Retinal pigment epithelial cell (primary cell): Measurements from ENCODE around the gene GABBR2.

Experiments used
- DNase-seq: peaks from one replicate; pipeline ENCODE4 v3.0.0-alpha.2; 2010; ENCODE audit warnings: low read depth
- H3K4me3 ChIP-seq: 2 replicates; pipeline ENCODE4 v1.5.1; 2011; ENCODE audit warnings: mild to moderate bottlenecking, low read length, control low read depth, moderate library complexity
- TF ChIP-seq, protein P1 (sequence below): conservative IDR thresholded peaks from 2 replicates; pipeline ENCODE4 v1.5.1; 2011; ENCODE audit warnings: low read depth, low read length, control low read depth, inconsistent platforms

GABBR2 gene

GRCh38 chr9:98559561-98559960 is 149.2 kb downstream of the GABBR2 start:
- DNase-seq: no peak
- H3K4me3 ChIP-seq: no peak overlapping the region
- TF ChIP-seq, protein P1, sequence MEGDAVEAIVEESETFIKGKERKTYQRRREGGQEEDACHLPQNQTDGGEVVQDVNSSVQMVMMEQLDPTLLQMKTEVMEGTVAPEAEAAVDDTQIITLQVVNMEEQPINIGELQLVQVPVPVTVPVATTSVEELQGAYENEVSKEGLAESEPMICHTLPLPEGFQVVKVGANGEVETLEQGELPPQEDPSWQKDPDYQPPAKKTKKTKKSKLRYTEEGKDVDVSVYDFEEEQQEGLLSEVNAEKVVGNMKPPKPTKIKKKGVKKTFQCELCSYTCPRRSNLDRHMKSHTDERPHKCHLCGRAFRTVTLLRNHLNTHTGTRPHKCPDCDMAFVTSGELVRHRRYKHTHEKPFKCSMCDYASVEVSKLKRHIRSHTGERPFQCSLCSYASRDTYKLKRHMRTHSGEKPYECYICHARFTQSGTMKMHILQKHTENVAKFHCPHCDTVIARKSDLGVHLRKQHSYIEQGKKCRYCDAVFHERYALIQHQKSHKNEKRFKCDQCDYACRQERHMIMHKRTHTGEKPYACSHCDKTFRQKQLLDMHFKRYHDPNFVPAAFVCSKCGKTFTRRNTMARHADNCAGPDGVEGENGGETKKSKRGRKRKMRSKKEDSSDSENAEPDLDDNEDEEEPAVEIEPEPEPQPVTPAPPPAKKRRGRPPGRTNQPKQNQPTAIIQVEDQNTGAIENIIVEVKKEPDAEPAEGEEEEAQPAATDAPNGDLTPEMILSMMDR: no peak

DNA sequence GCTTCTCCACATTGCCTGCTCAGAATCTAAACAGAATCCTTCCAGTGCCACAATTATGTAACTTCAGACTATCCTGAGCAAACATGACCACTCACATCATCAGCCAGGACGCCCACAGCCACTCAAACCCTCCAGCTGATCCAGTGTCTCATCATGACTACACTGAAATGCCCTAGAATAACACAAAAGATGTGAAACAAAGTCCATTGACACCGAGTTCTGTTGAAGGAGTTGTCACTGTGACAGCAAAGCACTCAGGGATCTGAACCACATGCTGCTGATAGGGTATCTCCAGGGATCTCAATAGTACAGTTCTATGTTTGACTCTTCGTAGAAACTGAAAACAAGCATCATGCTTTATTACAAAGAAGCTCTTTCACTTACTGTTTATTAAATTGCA is 150.2 kb downstream of the GABBR2 start:
- TF ChIP-seq, protein P1: no peak
- no peak for DNase-seq

DNA sequence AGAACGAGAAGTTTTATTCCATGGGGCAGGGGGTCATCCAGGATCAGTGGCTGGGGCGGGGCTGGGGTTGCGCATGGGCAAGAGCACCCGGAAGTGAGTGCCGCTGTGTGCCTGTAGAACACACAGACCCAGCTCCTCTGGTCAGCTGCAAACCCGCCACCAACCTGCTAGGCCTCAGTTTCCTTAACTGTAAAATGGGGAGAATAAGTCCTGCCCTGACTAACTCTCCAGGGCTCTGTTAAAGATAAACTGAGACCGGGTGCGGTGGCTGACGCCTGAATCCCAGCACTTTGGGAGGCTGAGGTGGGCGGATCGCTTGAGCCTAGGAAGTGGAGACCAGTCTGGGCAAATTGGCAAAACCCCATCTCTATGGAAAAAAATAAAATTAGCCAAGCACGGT is 152.2 kb downstream of the GABBR2 start:
- no peak overlapping the region for H3K4me3 ChIP-seq
- DNase-seq: no peak
- TF ChIP-seq, protein P1: no peak

More for the DNA sequence above, 150.2 kb downstream of the GABBR2 start:
- H3K4me3 ChIP-seq: no peak overlapping the region

- TF ChIP-seq, protein P1: no peak
- DNase-seq: no peak
- no peak overlapping the region for H3K4me3 ChIP-seq
These were observed 152.9 kb downstream of the GABBR2 start for GRCh38 chr9:98555651-98556465.

DNA sequence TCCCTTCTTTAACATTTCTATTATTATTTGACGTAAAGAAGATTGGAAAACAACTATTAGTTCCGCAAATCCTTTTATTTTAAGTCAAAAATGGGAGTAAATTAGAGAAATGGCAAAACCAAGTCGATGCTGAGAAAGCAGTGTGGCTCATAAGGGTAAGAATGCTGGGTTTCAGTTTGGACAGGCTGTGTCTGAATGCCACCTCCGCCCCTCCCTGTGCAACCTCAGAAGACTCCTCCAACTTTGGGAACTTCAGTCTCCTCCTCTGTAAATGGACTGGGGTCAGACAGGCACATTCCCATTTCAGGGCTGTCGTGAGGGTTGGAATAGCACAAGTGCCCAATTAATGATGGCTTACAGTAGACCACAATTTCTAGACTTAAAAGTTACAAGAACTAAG is 154.0 kb downstream of the GABBR2 start:
- no peak overlapping the region for H3K4me3 ChIP-seq
- TF ChIP-seq, protein P1: no peak
- DNase-seq: no peak

- TF ChIP-seq, protein P1: no peak
- no peak for DNase-seq
- H3K4me3 ChIP-seq: no peak overlapping the region
These were observed 156.4 kb downstream of the GABBR2 start for GRCh38 chr9:98552331-98552730.
